HepG2 (cell line): ENCODE data around the gene AUTS2. TPM values are rescaled to one million over a fixed set of nuclear protein-coding genes. Genes with fewer than 3 reads are reported as not detected.

Experiments
- ATAC-seq: fragments of 200-7000 bp; cut with Tn5 transposase; 3 replicates; pipeline ENCODE4 v1.9.1; 2020; ENCODE audit warnings: mild to moderate bottlenecking, moderate library complexity
- BruUV-seq: library from RNA; stranded (reverse); fragments of 400-500 nt; replicated peaks from 2 replicates; lab custom pipeline; 2021; lab: Mats Ljungman, UMichigan
- CTCF ChIA-PET: fragments of 300-600 bp; formaldehyde crosslinking; extraction: SDS; loops from one replicate; lab custom pipeline; 2021; ENCODE audit warnings: low total read pairs, inconsistent platforms, low intra/inter-chr PET ratio; lab: Yijun Ruan, JAX
- POLR2A ChIA-PET: fragments of 350-600 bp; sonication (Branson Sonifier 250); formaldehyde crosslinking; loops from one replicate; lab custom pipeline; 2020; ENCODE audit warnings: antibody characterized with exemption, inconsistent platforms; lab: Yijun Ruan, JAX
- DNase-seq: peaks from one replicate; pipeline ENCODE4 v3.0.0-alpha.2; 2015; ENCODE audit warnings: low spot score
- FAIRE-seq: peaks from 3 replicates; lab custom pipeline; 2011; peaks lifted over from hg19 to GRCh38; lab: Jason Lieb, UNC
- H2AFZ ChIP-seq: one replicate; pipeline ENCODE4 v1.6.1; 2011; ENCODE audit warnings: low read length, inconsistent platforms
- H3K27ac ChIP-seq: fragments of 300-600 bp; 3 replicates; pipeline ENCODE4 v1.8.0; 2011; ENCODE audit warnings: mixed run types, mild to moderate bottlenecking, mixed read lengths, low read length, inconsistent platforms; ENCODE audit not compliant: insufficient read depth; ENCODE audit errors: extremely low read length
- H3K27me3 ChIP-seq, 2 experiments: fragments of 200-600 bp in 1 of 2; 2 replicates in 1 of 2; 3 replicates in 1 of 2; pipeline versions ENCODE4 v1.6.0 to v1.8.0; 2011; ENCODE audit warnings: low read length in 2 of 2, mild to moderate bottlenecking in 2 of 2, moderate library complexity in 2 of 2, inconsistent platforms in 1 of 2; ENCODE audit not compliant: insufficient read depth in 2 of 2, control insufficient read depth in 1 of 2
- H3K36me3 ChIP-seq, 2 experiments: fragments of 200-600 bp in 1 of 2; replicated peaks in 1 of 2; 2 replicates in 1 of 2; 3 replicates in 1 of 2; pipeline versions ENCODE4 v1.5.1 to v1.8.0; 2011; ENCODE audit warnings: low read length in 2 of 2, inconsistent platforms in 1 of 2; ENCODE audit not compliant: insufficient read depth in 2 of 2, control insufficient read depth in 1 of 2
- H3K4me1 ChIP-seq: 2 replicates; pipeline ENCODE4 v1.5.1; 2012; ENCODE audit warnings: low read length, inconsistent platforms; ENCODE audit not compliant: insufficient read depth
- H3K4me2 ChIP-seq: 2 replicates; pipeline ENCODE4 v1.6.0; 2011; ENCODE audit warnings: low read depth, low read length, inconsistent platforms
- H3K4me3 ChIP-seq, 3 experiments: fragments of 200-600 bp in 1 of 3; sonication (generic), shearing (Covaris generic) in 1 of 3; replicated peaks in 1 of 3; 2 replicates each; pipeline ENCODE4 v1.5.1; 2011 to 2016; ENCODE audit warnings: low read length in 3 of 3, inconsistent platforms in 2 of 3, low read depth in 2 of 3, mild to moderate bottlenecking in 2 of 3, control low read depth in 1 of 3, mixed read lengths in 1 of 3; ENCODE audit not compliant: insufficient read depth in 1 of 3
- H3K79me2 ChIP-seq: one replicate; pipeline ENCODE4 v1.6.1; 2011; ENCODE audit warnings: low read length, inconsistent platforms; ENCODE audit not compliant: insufficient read depth
- H3K9ac ChIP-seq: 2 replicates; pipeline ENCODE4 v1.6.0; 2011; ENCODE audit warnings: mild to moderate bottlenecking, low read depth, low read length, inconsistent platforms; ENCODE audit not compliant: insufficient read depth
- H3K9me3 ChIP-seq: 2 replicates; pipeline ENCODE4 v1.5.1; 2012; ENCODE audit warnings: mild to moderate bottlenecking, low read length
- H4K20me1 ChIP-seq: 2 replicates; pipeline ENCODE4 v1.6.0; 2011; ENCODE audit warnings: inconsistent platforms, mild to moderate bottlenecking, low read length, moderate library complexity; ENCODE audit not compliant: insufficient read depth
- GLI4 ChIP-seq: sonication (generic); formaldehyde crosslinking; IDR thresholded peaks from 2 replicates; pipeline ENCODE4 v1.5.1; 2020; ENCODE audit warnings: missing genetic modification reagents, mild to moderate bottlenecking, moderate library complexity, borderline replicate concordance
- NCOR1 ChIP-seq: fragments of 200-600 bp; sonication (generic); IDR thresholded peaks from 2 replicates; pipeline ENCODE4 v1.7.0; 2017; ENCODE audit warnings: antibody characterized with exemption, low read length, borderline replicate concordance
- SMC3 ChIP-seq: IDR thresholded peaks from 2 replicates; pipeline ENCODE4 v1.6.1; 2011; ENCODE audit warnings: low read length, improper control_type of control experiment
- SRY ChIP-seq: sonication (generic); formaldehyde crosslinking; IDR thresholded peaks from 2 replicates; pipeline ENCODE4 v1.8.0; 2022; ENCODE audit warnings: mild to moderate bottlenecking, missing genetic modification reagents
- ZNF256 ChIP-seq: sonication (generic); formaldehyde crosslinking; conservative IDR thresholded peaks from 2 replicates; pipeline ENCODE4 v1.4.0; 2020; ENCODE audit warnings: missing genetic modification reagents
- ZNF746 ChIP-seq: sonication (generic); formaldehyde crosslinking; IDR thresholded peaks from 2 replicates; pipeline ENCODE4 v1.8.0; 2022; ENCODE audit warnings: mild to moderate bottlenecking, missing genetic modification reagents
- ZNF839 ChIP-seq: sonication (generic); formaldehyde crosslinking; IDR thresholded peaks from 2 replicates; pipeline ENCODE4 v1.4.0; 2020; ENCODE audit warnings: missing genetic modification reagents, mild to moderate bottlenecking, borderline replicate concordance
- ZSCAN21 ChIP-seq: sonication (generic); formaldehyde crosslinking; IDR thresholded peaks from 2 replicates; pipeline ENCODE4 v1.8.0; 2022; ENCODE audit warnings: mild to moderate bottlenecking, missing genetic modification reagents, moderate library complexity, borderline replicate concordance
- WGBS: methylation state at CpG from one replicate; pipeline ENCODE4 v1.1.6; 2017; ENCODE audit warnings: low lambda C conversion rate; 5-methylcytosine and 5-hydroxymethylcytosine counted together
- in situ Hi-C: cut with HindIII; loops from 2 replicates; pipeline ENCODE4 v1.10.0; 2017; ENCODE audit warnings: low pct_unique_long_range_greater_than_20kb; ENCODE audit not compliant: extremely low pct_ligation_motif_present
- intact Hi-C: fragments of 100-400 bp; cut with micrococcal nuclease; formaldehyde crosslinking; loops from one replicate; pipeline ENCODE4 v1.10.0; 2022; ENCODE audit not compliant: unreplicated experiment
- polyA plus RNA-seq, 8 experiments: library from polyadenylated mRNA; depleted of rRNA in 3 of 8; stranded (reverse) in 7 of 8; unstranded in 1 of 8; fragments of >200 nt; fragmentation: Illumina TruSeq in 4 of 8; extraction: Trizol in 4 of 8; gene quantifications; 2 replicates each; pipeline versions ENCODE4 v1.2.1 to v1.2.3, GENCODE V29; 2011 to 2016; ENCODE audit warnings: low read depth in 4 of 8, missing spikeins in 1 of 8, mixed read lengths in 1 of 8; ENCODE audit not compliant: insufficient read depth in 1 of 8
- total RNA-seq, 5 experiments: library from RNA; depleted of rRNA; stranded (reverse); fragments of >200 nt; fragmentation: Illumina TruSeq; extraction: Trizol; gene quantifications; 2 replicates each; pipeline ENCODE4 v1.2.3, GENCODE V29; 2016; ENCODE audit warnings: low read depth in 1 of 5
- TF ChIP-seq, protein P1 (sequence below): sonication (generic); formaldehyde crosslinking; IDR thresholded peaks from 2 replicates; pipeline ENCODE4 v1.8.0; 2022; ENCODE audit warnings: missing genetic modification reagents, mild to moderate bottlenecking, moderate library complexity, borderline replicate concordance
- TF ChIP-seq, protein P2 (sequence below): sonication (generic); formaldehyde crosslinking; IDR thresholded peaks from 2 replicates; pipeline ENCODE4 v1.5.1; 2020; ENCODE audit warnings: mild to moderate bottlenecking, missing genetic modification reagents, moderate library complexity
- TF ChIP-seq, protein P3 (sequence below): sonication (generic); formaldehyde crosslinking; IDR thresholded peaks from 2 replicates; pipeline ENCODE4 v1.5.1; 2020; ENCODE audit warnings: mild to moderate bottlenecking, missing genetic modification reagents, borderline replicate concordance
- TF ChIP-seq, protein P4 (sequence below): sonication (generic); formaldehyde crosslinking; IDR thresholded peaks from 2 replicates; pipeline ENCODE4 v1.8.1; 2023; ENCODE audit warnings: mild to moderate bottlenecking, missing genetic modification reagents, borderline replicate concordance

AUTS2 gene
- total and polyA plus RNA-seq, 2 of the 13 experiments (the other 11 are each of a cell fraction or from before 2014, with no cell fraction given): 0.38 TPM; not detected in 1

DNA sequence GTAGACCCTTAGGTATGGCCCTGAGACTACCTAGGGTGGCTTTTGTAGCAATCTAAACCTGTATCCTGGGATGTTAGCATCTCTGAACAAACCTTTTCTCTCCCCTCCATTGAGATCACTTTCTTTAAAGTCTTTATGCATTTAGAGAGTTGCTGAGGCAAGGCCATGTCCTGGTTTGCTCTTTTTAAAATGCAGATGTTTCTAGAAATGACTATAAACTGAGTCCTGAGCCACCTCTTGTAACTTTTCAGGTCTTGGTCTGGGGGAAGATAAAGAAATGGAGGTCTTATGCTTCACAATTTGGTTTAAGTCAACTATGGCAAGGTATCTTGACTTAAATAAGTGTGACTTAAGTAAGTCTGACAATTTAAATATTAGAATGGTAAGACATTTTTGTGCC is 78.0 kb downstream of the AUTS2 start (continued):
- TF ChIP-seq, protein P1, sequence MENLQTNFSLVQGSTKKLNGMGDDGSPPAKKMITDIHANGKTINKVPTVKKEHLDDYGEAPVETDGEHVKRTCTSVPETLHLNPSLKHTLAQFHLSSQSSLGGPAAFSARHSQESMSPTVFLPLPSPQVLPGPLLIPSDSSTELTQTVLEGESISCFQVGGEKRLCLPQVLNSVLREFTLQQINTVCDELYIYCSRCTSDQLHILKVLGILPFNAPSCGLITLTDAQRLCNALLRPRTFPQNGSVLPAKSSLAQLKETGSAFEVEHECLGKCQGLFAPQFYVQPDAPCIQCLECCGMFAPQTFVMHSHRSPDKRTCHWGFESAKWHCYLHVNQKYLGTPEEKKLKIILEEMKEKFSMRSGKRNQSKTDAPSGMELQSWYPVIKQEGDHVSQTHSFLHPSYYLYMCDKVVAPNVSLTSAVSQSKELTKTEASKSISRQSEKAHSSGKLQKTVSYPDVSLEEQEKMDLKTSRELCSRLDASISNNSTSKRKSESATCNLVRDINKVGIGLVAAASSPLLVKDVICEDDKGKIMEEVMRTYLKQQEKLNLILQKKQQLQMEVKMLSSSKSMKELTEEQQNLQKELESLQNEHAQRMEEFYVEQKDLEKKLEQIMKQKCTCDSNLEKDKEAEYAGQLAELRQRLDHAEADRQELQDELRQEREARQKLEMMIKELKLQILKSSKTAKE (CRISPR knock-in tag): no peak
- no peak for TF ChIP-seq NCOR1
- no peak for TF ChIP-seq SRY (CRISPR knock-in tag)
- TF ChIP-seq ZSCAN21 (CRISPR knock-in tag): no peak
- TF ChIP-seq ZNF839 (CRISPR knock-in tag): no peak
- TF ChIP-seq SMC3: no peak
- TF ChIP-seq, all 625 proteins: peak for 0

DNA sequence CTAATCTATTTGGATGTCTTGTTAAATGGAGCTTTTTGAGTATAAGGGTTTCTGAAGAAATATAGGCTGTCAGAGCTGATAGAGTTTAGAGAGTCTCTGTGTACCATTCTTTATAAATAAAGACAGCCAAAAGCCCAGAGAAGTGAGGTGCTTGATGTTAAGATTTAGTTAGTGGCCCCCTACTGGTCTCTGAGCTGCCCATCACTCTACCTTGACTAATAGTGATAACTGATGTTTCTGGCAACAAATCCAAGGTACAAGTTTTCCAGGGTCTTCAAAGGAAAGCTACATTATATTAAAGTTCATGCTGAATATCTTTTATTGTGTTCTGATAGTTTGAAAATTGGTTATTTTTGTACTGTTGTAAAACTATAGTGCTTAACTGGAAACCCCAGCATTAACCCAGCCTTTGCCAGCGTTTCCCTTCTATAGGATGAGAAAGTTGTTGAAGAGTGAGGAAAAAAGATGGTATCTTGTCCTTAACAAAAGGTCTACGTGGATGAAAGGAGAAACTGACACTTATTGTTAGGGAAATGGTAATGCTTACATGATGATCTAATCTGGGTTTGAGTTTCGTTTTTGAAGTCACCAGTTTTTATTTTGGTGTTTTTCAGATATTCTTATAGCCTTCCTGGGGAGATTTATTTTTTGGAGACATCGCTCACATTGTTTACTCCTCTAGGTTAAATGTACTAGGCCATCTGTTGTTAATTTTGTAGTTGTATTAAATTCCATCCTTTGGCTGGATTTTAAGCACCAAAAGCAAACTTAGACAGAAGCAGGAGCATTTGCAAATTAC is 79.0 kb downstream of the AUTS2 start:
- intact Hi-C loops (no loop called here), in situ Hi-C loops (no loop called here)
- ChIA-PET CTCF (no interaction called here), POLR2A (no interaction called here)
- H3K27ac ChIP-seq: no peak overlapping the region
- no peak overlapping the region for H3K4me3 ChIP-seq
- H4K20me1 ChIP-seq: no peaks in the 10 kb centered on the region
- H3K27me3 ChIP-seq: no peaks in the 10 kb centered on the region
- H3K36me3 ChIP-seq: no peaks in the 10 kb centered on the region
- no TSS peak for BruUV-seq
- no peak overlapping the region for H3K9ac ChIP-seq
- FAIRE-seq (no peak), ATAC-seq (no peak), DNase-seq (no peak)
- no peaks in the 10 kb centered on the region for H3K4me1 ChIP-seq
- no peaks in the 10 kb centered on the region for H3K9me3 ChIP-seq
- no peak overlapping the region for H2AFZ ChIP-seq
- H3K79me2 ChIP-seq: no peaks in the 10 kb centered on the region
- 13% methylated on average over 4 of the region's 4 CpGs for WGBS
- no peak overlapping the region for H3K4me2 ChIP-seq
- TF ChIP-seq, protein P2, sequence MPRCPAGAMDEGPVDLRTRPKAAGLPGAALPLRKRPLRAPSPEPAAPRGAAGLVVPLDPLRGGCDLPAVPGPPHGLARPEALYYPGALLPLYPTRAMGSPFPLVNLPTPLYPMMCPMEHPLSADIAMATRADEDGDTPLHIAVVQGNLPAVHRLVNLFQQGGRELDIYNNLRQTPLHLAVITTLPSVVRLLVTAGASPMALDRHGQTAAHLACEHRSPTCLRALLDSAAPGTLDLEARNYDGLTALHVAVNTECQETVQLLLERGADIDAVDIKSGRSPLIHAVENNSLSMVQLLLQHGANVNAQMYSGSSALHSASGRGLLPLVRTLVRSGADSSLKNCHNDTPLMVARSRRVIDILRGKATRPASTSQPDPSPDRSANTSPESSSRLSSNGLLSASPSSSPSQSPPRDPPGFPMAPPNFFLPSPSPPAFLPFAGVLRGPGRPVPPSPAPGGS: no peak
- no peak for TF ChIP-seq GLI4
- TF ChIP-seq, protein P3, sequence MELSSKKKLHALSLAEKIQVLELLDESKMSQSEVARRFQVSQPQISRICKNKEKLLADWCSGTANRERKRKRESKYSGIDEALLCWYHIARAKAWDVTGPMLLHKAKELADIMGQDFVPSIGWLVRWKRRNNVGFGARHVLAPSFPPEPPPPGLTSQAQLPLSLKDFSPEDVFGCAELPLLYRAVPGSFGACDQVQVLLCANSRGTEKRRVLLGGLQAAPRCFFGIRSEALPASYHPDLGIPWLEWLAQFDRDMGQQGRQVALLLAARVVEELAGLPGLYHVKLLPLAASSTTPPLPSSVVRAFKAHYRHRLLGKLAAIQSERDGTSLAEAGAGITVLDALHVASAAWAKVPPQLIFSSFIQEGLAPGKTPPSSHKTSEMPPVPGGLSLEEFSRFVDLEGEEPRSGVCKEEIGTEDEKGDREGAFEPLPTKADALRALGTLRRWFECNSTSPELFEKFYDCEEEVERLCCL (CRISPR knock-in tag): no peak
- TF ChIP-seq ZNF256: no peak
- TF ChIP-seq ZNF746 (CRISPR knock-in tag): no peak
- TF ChIP-seq, protein P4, sequence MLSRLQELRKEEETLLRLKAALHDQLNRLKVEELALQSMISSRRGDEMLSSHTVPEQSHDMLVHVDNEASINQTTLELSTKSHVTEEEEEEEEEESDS (CRISPR knock-in tag): no peak
